Smooth muscle cell (in vitro differentiated cells): ENCODE data around the gene TMEM74B. TPM values are rescaled to one million over a fixed set of nuclear protein-coding genes. Genes with fewer than 3 reads are reported as not detected.

Experiments
- DNase-seq: peaks from one replicate; lab custom pipeline; 2025; ENCODE audit not compliant: unreplicated experiment; lab: John Stamatoyannopoulos, UW
- H2AFZ ChIP-seq: fragments of 200-600 bp; sonication (generic); 2 replicates; pipeline ENCODE4 v1.6.0; 2016; ENCODE audit warnings: antibody characterized with exemption, low read depth, mild to moderate bottlenecking
- H3F3A ChIP-seq: fragments of 200-600 bp; sonication (generic); 2 replicates; pipeline ENCODE4 v1.6.0; 2017; ENCODE audit warnings: antibody characterized with exemption, low read depth
- H3K27ac ChIP-seq: fragments of 200-600 bp; sonication (generic); 2 replicates; pipeline ENCODE4 v1.5.1; 2016; ENCODE audit warnings: low read depth, mild to moderate bottlenecking
- H3K27me3 ChIP-seq: fragments of 200-600 bp; sonication (generic); 2 replicates; pipeline ENCODE4 v1.6.1; 2016; ENCODE audit warnings: low read depth, mild to moderate bottlenecking
- H3K36me3 ChIP-seq: fragments of 200-600 bp; sonication (generic); 2 replicates; pipeline ENCODE4 v1.5.1; 2016; ENCODE audit warnings: low read depth
- H3K4me1 ChIP-seq: fragments of 200-600 bp; sonication (generic); 2 replicates; pipeline ENCODE4 v1.5.1; 2016; ENCODE audit warnings: low read depth
- H3K4me2 ChIP-seq: fragments of 200-600 bp; sonication (generic); 2 replicates; pipeline ENCODE4 v1.6.0; 2016; ENCODE audit warnings: mild to moderate bottlenecking
- H3K4me3 ChIP-seq: fragments of 200-600 bp; sonication (generic); 2 replicates; pipeline ENCODE4 v1.5.1; 2016; ENCODE audit warnings: mild to moderate bottlenecking
- H3K79me2 ChIP-seq: fragments of 200-600 bp; sonication (generic); 2 replicates; pipeline ENCODE4 v1.6.0; 2016; ENCODE audit warnings: low read depth, mild to moderate bottlenecking
- H3K9ac ChIP-seq: fragments of 200-600 bp; sonication (generic); 2 replicates; pipeline ENCODE4 v1.6.0; 2016; ENCODE audit warnings: low read depth
- H3K9me3 ChIP-seq: fragments of 200-600 bp; sonication (generic); replicated peaks from 2 replicates; pipeline ENCODE4 v1.5.1; 2016; ENCODE audit warnings: low read depth
- H4K20me1 ChIP-seq: fragments of 200-600 bp; sonication (generic); 2 replicates; pipeline ENCODE4 v1.6.0; 2016; ENCODE audit warnings: low read depth
- WGBS: methylation state at CpG from one replicate; pipeline ENCODE4 v1.1.7; 2016; ENCODE audit warnings: low lambda C conversion rate; 5-methylcytosine and 5-hydroxymethylcytosine counted together
- polyA plus RNA-seq: library from polyadenylated mRNA; unstranded; fragments of >200 nt; fragmentation: Nextera tagmentation; extraction: Ambion mirVana; gene quantifications from 2 replicates; pipeline ENCODE4 v1.2.1, GENCODE V29; 2016
- total RNA-seq: library from RNA; depleted of rRNA; stranded (reverse); fragments of >200 nt; gene quantifications from 2 replicates; pipeline ENCODE4 v1.2.3, GENCODE V29; 2014
- TF ChIP-seq, protein P1 (sequence below): fragments of 200-600 bp; sonication (generic); IDR thresholded peaks from 2 replicates; pipeline ENCODE4 v1.5.1; 2017; ENCODE audit warnings: borderline replicate concordance, mild to moderate bottlenecking, antibody characterized with exemption; ENCODE audit not compliant: insufficient read depth, poor library complexity, severe bottlenecking

TMEM74B gene
- total and polyA plus RNA-seq, 2 experiments from 2014 or later, result 0.94 TPM; not detected in 1

DNA sequence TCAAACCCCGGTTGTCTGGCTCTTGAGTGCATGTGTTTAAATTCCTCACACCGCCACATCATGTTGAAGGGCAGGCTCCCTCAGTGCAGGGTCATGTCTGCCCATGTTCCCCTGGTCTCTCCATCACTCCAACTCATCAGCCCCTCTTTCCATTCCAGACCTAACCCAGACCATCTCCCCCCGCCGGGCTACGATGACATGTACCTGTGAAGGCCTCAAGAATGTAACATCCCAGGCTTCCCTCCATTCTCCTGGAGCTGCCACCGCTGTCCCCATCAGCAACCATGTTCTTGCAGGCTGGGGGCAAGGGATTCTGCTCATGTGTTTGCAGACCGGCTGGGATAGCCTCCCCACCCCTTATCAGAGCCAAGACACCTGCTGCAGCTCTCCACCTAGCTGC lies 19.9 kb downstream of the TMEM74B start:
- no peaks in the 10 kb centered on the region for H3K9me3 ChIP-seq
- no peak overlapping the region for H2AFZ ChIP-seq
- H3K27me3 ChIP-seq, result no peaks in the 10 kb centered on the region
- TF ChIP-seq, protein P1, sequence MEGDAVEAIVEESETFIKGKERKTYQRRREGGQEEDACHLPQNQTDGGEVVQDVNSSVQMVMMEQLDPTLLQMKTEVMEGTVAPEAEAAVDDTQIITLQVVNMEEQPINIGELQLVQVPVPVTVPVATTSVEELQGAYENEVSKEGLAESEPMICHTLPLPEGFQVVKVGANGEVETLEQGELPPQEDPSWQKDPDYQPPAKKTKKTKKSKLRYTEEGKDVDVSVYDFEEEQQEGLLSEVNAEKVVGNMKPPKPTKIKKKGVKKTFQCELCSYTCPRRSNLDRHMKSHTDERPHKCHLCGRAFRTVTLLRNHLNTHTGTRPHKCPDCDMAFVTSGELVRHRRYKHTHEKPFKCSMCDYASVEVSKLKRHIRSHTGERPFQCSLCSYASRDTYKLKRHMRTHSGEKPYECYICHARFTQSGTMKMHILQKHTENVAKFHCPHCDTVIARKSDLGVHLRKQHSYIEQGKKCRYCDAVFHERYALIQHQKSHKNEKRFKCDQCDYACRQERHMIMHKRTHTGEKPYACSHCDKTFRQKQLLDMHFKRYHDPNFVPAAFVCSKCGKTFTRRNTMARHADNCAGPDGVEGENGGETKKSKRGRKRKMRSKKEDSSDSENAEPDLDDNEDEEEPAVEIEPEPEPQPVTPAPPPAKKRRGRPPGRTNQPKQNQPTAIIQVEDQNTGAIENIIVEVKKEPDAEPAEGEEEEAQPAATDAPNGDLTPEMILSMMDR, result no peak
- no peak overlapping the region for H3K27ac ChIP-seq
- peaks cover 17% of the 10 kb centered on the region for H4K20me1 ChIP-seq
- H3K4me1 ChIP-seq, result no peaks in the 10 kb centered on the region
- no peak for DNase-seq
- no peaks in the 10 kb centered on the region for H3K79me2 ChIP-seq
- H3F3A ChIP-seq, result no peaks in the 10 kb centered on the region
- no peak overlapping the region for H3K4me2 ChIP-seq
- WGBS, result 98% methylated on average over 7 of the region's 7 CpGs
- no peak overlapping the region for H3K9ac ChIP-seq
- H3K36me3 ChIP-seq, result peaks cover 17% of the 10 kb centered on the region
- H3K4me3 ChIP-seq, result no peak overlapping the region

DNA sequence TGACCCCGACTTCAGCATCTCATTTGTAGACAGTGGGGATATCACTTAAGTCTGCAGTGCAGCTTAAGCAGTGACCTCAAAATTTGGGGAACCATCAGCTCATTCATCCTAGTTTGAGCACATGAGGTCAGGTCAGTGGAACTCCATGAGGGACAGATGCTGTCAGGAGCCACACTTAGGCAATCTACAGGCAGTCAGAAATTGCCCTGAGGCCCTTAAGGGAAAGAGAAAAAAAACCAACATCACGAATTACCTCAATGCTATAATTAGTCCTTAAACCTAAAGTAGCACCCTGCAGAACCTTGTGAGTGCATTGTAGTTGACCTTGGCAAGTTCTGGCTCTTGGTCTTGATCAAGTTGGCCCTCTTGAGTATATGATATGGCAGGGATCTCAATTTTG lies 21.1 kb downstream of the TMEM74B start:
- no peak overlapping the region for H3K9ac ChIP-seq
- no peak overlapping the region for H3K27ac ChIP-seq
- no peak overlapping the region for H3K4me3 ChIP-seq
- no peak overlapping the region for H2AFZ ChIP-seq
- H3K27me3 ChIP-seq, result no peaks in the 10 kb centered on the region
- peaks cover 18% of the 10 kb centered on the region for H4K20me1 ChIP-seq
- H3K9me3 ChIP-seq, result no peaks in the 10 kb centered on the region
- TF ChIP-seq, protein P1, result no peak
- no peaks in the 10 kb centered on the region for H3K79me2 ChIP-seq
- H3K4me1 ChIP-seq, result no peaks in the 10 kb centered on the region
- H3K36me3 ChIP-seq, result peaks cover 17% of the 10 kb centered on the region
- WGBS, result 91% methylated on average over 2 of the region's 2 CpGs
- H3K4me2 ChIP-seq, result no peak overlapping the region
- DNase-seq, result no peak
- H3F3A ChIP-seq, result no peaks in the 10 kb centered on the region

DNA sequence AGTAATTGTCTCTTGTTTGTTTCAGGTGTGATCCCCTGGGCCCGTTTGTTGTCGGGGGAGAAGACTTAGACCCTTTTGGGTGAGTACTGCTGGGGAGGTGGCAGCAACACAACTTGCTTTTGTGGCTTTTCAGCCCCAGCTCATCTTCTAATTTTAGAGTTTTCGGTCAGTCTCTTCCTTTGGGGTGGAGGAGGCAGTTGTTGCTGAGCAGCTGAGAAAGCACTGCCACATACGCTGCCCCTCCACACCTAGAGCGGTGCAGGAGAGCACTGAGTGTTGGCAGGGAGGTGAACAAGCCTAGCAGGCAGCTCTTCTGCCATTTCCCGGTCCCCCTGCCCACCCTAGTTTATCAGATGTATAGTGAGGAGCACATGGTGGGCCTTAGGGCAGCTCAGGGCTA lies 21.7 kb downstream of the TMEM74B start:
- H3K27ac ChIP-seq, result no peak overlapping the region
- H3K27me3 ChIP-seq, result no peaks in the 10 kb centered on the region
- no peak for DNase-seq
- TF ChIP-seq, protein P1, result no peak
- H3K4me1 ChIP-seq, result no peaks in the 10 kb centered on the region
- H3K9ac ChIP-seq, result no peak overlapping the region
- H3F3A ChIP-seq, result no peaks in the 10 kb centered on the region
- no peaks in the 10 kb centered on the region for H3K9me3 ChIP-seq
- H3K4me3 ChIP-seq, result no peak overlapping the region
- no peaks in the 10 kb centered on the region for H3K79me2 ChIP-seq
- no peak overlapping the region for H2AFZ ChIP-seq
- no peak overlapping the region for H3K4me2 ChIP-seq
- 95% methylated on average over 6 of the region's 6 CpGs for WGBS
- peaks cover 18% of the 10 kb centered on the region for H4K20me1 ChIP-seq
- peaks cover 17% of the 10 kb centered on the region for H3K36me3 ChIP-seq

DNA sequence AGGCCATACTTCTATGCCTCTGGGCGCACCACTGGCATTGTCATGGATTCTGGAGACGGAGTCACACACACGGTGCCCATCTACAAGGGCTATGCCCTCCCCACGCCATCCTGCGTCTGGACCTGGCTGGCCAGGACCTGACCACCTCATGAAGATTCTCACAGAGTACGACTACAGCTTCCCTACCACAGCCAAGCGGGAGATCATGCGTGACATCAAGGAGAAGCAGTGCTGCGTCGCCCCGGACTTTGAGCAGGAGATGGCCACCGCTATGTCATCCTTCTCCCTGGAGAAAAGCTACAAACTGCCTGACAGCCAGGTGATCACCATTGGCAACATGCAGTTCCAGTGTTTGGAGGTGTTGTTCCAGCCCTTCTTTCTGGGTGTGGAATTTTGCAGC lies 23.8 kb downstream of the TMEM74B start:
- TF ChIP-seq, protein P1, result no peak
- Histone ChIP-seq H4K20me1 (peaks cover 18% of the 10 kb centered on the region), H3K4me2 (no peak overlapping the region), H3K27ac (no peak overlapping the region), H3K9ac (no peak overlapping the region), H2AFZ (no peak overlapping the region), H3F3A (no peaks in the 10 kb centered on the region), H3K36me3 (peaks cover 14% of the 10 kb centered on the region), H3K4me3 (no peak overlapping the region), H3K79me2 (no peaks in the 10 kb centered on the region), H3K4me1 (no peaks in the 10 kb centered on the region), H3K9me3 (no peaks in the 10 kb centered on the region), H3K27me3 (no peaks in the 10 kb centered on the region)
- no peak for DNase-seq
- WGBS, result 98% methylated on average over 12 of the region's 12 CpGs
